COLO668 (cell line): ENCODE measurements around the gene MRPL38.

Source experiments
- DNase-seq: peaks from one replicate; lab custom pipeline; 2025; ENCODE audit not compliant: unreplicated experiment; lab: John Stamatoyannopoulos, UW

MRPL38 gene

GRCh38 chr17:75904749-75905521, at the start of gene MRPL38:
TSS of gene MRPL38 (minus strand) at chr17:75904884. CDS start at chr17:75904875, 9 bp downstream.
- DNase-seq: peak; percentile 93

GRCh38 chr17:75950855-75951554, 46.3 kb upstream of the MRPL38 start:
- DNase-seq: no peak

GRCh38 chr17:75950421-75950820, 45.7 kb upstream of the MRPL38 start:
- no peak for DNase-seq

- DNase-seq: no peak
Measured at GRCh38 chr17:75945211-75945610, 40.5 kb upstream of the MRPL38 start.

- DNase-seq: no peak
Measured at GRCh38 chr17:75943491-75943890, 38.8 kb upstream of the MRPL38 start.

- no peak for DNase-seq
Measured at GRCh38 chr17:75942473-75942872, 37.8 kb upstream of the MRPL38 start.

GRCh38 chr17:75941442-75941819, 36.7 kb upstream of the MRPL38 start:
- DNase-seq: no peak

- peak; percentile 92 for DNase-seq
Measured at GRCh38 chr17:75940727-75941441, 36.2 kb upstream of the MRPL38 start, which contains the start of gene FBF1. TSS of gene FBF1 (minus strand) at chr17:75941042. CDS start at chr17:75938149, 2,893 bp downstream.

GRCh38 chr17:75937652-75938051, 33.0 kb upstream of the MRPL38 start:
- DNase-seq: no peak

- DNase-seq: no peak
Measured at GRCh38 chr17:75933808-75934207, 29.1 kb upstream of the MRPL38 start.

- DNase-seq: no peak
Measured at GRCh38 chr17:75932852-75933251, 28.2 kb upstream of the MRPL38 start.

- no peak for DNase-seq
Measured at GRCh38 chr17:75931062-75931461, 26.4 kb upstream of the MRPL38 start.

- peak; percentile 46 for DNase-seq
Measured at GRCh38 chr17:75927286-75927922, 22.7 kb upstream of the MRPL38 start.

- DNase-seq: no peak
Measured at GRCh38 chr17:75926456-75926855, 21.8 kb upstream of the MRPL38 start.

- DNase-seq: no peak
Measured at GRCh38 chr17:75925912-75926311, 21.2 kb upstream of the MRPL38 start.

GRCh38 chr17:75925103-75925502, 20.4 kb upstream of the MRPL38 start:
- no peak for DNase-seq

- no peak for DNase-seq
Measured at GRCh38 chr17:75922963-75923874, 18.5 kb upstream of the MRPL38 start.

GRCh38 chr17:75922173-75922961, 17.7 kb upstream of the MRPL38 start:
- DNase-seq: no peak

- DNase-seq: no peak
Measured at GRCh38 chr17:75921596-75921995, 16.9 kb upstream of the MRPL38 start.
